Cardiac fibroblast (primary cell): ENCODE results near the gene NLGN1.

ENCODE experiments used
- DNase-seq, 2 donors: peaks; one replicate each; pipeline versions ENCODE4 v3.0.0 to v3.0.0-alpha.2; 2010; ENCODE audit warnings: low read depth in 2 of 2
- H3K4me3 ChIP-seq, 2 donors: replicated peaks in 1 of 2; 1 replicate in 1 of 2; 2 replicates in 1 of 2; pipeline ENCODE4 v1.5.1; 2011; ENCODE audit warnings: low read depth in 2 of 2, low read length in 2 of 2, mild to moderate bottlenecking in 2 of 2, moderate library complexity in 1 of 2
- CTCF ChIP-seq: IDR thresholded peaks from one replicate; pipeline ENCODE4 v1.5.1; 2011; ENCODE audit warnings: low read depth, mild to moderate bottlenecking, low read length, inconsistent platforms

The NLGN1 gene

GRCh38 chr3:174270841-174271240 lies 873.3 kb downstream of the NLGN1 start:
- peak; percentile 61 to 76 for DNase-seq
- no peak overlapping the region for H3K4me3 ChIP-seq
- no peak for TF ChIP-seq CTCF

- DNase-seq, result no peak
- no peak for TF ChIP-seq CTCF
- no peak overlapping the region for H3K4me3 ChIP-seq
Measured at GRCh38 chr3:174275336-174275735, 877.8 kb downstream of the NLGN1 start.

GRCh38 chr3:174276826-174277225 lies 879.3 kb downstream of the NLGN1 start:
- no peak overlapping the region for H3K4me3 ChIP-seq
- no peak for DNase-seq
- no peak for TF ChIP-seq CTCF

GRCh38 chr3:174278094-174278493 lies 880.5 kb downstream of the NLGN1 start:
- TF ChIP-seq CTCF, result no peak
- no peak for DNase-seq
- H3K4me3 ChIP-seq, result no peak overlapping the region

GRCh38 chr3:174280186-174280585 lies 882.6 kb downstream of the NLGN1 start:
- no peak overlapping the region for H3K4me3 ChIP-seq
- no peak for DNase-seq
- TF ChIP-seq CTCF, result no peak

- DNase-seq, result peak in 1 of 2 donors; percentile 20
- TF ChIP-seq CTCF, result no peak
- no peak overlapping the region for H3K4me3 ChIP-seq
Measured at GRCh38 chr3:174285242-174285864, 887.8 kb downstream of the NLGN1 start.

- no peak overlapping the region for H3K4me3 ChIP-seq
- peak in 1 of 2 donors; percentile 6 for DNase-seq
- no peak for TF ChIP-seq CTCF
Measured at GRCh38 chr3:174287705-174288104, 890.2 kb downstream of the NLGN1 start.
